Right forelimb (tissue), 1 donor: ENCODE data around the gene SPTBN4.
A peak's percentile ranks its signal among the peaks of the same experiment; 100 is the strongest.
"Not testable (repeated sequence)": the region's sequence is repeated elsewhere in the genome, so short reads cannot be mapped to it uniquely, and the experiment has no call there.

ENCODE experiments used
- DNase-seq: peaks from one replicate; pipeline ENCODE4 v3.0.0-alpha.2; 2018

SPTBN4 gene

DNA sequence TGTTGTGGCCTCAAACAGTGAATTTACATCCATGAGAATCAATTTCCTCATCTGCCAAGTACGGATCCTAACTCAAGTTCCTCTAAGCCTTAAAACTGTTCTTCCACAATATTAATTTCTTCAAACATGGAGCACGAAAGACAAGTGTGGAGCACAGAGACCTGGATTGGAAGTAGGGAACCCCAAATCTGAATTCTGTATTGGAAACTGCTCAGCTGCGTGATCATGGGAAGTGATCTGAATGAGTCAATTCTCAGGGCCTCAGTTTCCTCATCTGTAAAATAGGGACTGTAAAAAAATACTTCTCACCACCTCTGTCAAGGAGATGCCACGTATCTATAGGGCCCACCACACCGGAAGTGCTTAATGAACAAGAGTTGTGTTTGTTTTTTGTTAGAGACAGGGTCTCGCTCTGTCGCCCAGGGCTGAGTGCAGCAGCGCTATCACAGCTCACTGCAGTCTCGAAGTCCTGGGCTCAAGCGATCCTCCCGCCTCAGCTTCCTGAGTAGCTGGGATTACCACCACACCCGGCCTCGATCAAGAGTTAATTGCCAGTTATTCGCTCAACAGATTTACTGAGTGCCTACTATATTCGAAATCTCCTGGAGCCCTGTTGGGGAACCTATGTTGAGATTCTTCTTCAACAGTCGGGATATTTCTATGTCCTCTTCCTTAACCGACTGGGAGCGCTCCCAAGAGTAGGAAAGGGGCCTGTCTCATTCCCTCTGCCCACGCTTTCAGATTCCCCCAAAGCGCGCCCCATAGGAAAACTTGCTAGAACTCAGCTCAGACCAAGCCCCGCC lies 24.3 kb upstream of the SPTBN4 start:
- DNase-seq = no peak

DNA sequence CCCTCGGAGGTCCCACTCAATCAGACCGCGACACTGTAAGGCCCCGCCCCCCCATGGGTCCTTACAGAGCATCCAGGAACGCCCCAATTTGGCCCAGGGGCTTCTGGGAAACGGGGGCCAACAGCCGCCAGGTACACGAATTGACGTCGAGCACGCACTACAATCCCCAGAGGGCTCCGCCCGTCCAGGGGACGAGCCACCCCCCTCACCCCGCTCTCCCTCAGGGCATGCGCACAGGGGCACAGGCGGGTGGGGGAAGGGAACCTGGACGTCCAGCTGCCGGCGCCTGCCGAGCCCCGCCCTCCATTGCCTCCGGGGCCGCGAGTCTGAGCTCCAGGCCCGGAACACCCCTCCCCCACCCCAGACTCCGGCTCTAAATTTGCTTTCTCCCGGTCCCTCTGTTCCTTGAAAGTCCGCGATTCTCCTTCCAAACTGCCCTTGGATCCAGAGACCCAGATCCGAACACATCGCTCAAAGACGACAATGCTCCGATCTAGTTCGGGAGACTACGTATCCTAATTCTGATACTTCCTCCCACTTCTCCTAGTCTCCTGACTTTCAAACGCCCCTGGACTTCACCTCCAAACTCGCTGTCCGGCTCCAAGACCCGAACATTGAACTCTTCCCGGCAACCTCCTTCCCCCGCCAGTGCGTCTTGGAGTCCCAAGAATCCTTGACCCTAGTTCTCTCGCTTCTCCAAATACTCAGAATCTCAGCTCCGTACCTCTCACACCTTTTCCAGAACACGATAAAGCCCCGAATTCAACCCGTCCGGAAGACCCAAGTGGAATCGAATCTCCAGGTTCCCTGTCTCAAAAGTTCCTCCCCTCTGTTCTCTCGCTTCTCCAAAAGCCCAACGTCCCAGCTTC lies 23.4 kb upstream of the SPTBN4 start:
- peak; percentile 100 for DNase-seq

DNA sequence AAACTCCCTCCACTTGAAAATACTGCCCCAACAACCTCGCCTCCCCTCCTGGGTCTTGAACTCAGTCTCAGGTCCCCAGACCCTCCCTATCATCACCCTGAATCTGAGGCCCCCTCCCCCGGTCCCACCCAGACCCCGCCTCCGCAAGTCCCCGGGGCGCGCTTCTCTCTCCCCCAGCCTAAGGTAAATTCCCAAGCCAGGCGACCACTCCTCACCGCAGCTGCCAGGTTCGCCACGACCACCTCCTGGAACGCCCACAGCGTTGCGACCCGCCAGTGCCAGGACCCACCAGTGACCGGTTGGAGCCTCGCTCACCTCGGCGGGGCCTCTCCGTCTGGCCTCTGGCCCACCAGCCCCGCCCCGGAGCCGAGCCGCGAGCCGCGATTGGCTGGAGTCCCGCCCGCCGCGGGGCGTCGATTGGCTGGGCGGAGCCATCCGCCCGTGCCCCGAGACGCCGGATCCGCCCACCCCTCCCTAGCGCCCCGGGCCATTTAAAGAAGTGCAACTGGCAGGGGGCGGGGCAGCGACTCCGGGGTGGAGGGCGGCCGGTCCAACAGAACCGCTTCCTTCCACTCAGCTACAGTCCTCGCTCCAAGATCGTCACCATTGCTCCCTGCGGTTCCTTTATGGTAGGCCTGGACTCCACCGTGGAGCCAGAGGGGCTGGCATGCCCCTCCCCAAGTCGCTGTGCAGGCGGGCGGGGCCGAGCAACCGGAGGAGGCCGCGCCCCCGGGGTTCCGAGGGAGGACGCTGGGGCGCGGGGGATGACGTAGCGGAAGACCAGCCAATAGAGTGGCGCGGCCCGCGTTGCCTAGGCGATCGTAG lies 22.6 kb upstream of the SPTBN4 start, which contains the start of gene SERTAD3:
Gene SERTAD3 (minus strand): TSS at position 336 of the 825 bp plus-strand sequence. CDS start 2,255 bp downstream, outside the sequence.
- peak; percentile 99 for DNase-seq

DNA sequence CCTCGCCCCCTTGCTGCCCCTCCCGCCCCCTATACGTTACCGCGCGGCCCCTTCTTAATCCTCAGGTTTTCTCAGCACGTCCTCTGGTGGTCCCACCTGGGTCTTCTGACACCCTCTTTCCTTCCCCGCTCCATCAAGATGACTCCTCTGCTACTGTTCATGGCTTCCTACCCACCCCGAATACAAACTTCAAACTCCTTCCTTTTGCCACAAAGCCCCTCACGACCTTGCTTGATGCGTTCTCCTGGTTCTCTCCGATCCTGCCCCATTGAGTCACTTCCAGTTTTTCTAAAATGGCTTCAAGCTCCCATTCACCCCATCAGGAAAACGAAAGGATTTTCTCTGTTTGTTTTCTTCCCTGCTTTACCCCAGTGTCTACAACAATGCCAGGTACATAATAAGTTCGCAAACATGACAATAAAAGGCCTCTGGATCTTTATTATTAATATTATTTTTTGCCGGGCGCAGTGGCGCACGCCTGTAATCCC lies 21.9 kb upstream of the SPTBN4 start:
- DNase-seq = no peak

DNA sequence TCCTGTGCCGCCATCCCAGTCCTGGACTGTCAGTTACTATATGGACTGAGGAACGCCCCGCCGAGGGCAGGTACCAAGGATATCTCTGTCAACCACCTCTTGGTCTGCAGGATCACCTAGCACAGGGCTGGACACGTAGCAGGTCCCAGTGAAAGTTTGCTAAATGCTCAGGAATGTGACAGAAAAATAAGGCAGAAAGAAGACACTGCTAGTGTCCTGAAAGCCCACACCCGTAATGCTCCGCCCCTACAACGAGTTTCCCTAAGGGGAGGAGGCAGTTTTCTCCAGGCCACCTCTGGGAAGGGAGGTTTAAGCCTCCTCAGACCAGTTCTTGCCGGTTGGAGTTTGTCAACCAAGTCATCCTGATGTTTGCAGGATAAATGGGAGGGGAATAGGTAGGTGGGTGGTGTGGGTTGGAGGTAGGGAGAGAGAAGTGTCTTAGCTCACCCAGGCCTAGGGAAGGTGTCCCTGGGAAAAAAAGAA lies 21.0 kb upstream of the SPTBN4 start:
- DNase-seq = no peak

DNA sequence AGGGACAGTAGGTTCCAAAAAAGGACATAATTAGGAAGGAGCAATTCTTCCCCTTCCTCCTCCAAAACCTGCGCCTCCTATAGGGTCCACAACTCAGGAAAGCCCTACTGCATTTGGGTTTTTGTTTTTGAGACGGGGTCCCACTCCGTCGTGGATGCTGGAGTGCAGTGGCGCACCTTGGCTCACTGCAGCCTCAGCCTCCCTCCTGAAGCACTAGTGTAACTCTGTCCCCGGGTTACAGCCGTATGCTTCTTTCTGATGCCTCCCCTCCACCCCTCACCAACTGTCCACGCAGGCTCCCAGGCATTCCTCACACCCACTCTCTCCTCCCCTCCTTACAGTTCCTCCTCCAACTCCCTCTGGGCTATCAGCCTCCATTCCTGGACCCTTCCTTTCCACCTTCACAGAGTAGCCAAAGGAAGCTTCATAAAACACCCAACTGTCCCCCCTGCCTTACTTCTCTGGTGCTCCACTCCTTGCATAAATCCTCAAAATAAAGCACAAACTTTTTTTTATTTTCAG lies 20.5 kb upstream of the SPTBN4 start:
- DNase-seq = no peak

DNA sequence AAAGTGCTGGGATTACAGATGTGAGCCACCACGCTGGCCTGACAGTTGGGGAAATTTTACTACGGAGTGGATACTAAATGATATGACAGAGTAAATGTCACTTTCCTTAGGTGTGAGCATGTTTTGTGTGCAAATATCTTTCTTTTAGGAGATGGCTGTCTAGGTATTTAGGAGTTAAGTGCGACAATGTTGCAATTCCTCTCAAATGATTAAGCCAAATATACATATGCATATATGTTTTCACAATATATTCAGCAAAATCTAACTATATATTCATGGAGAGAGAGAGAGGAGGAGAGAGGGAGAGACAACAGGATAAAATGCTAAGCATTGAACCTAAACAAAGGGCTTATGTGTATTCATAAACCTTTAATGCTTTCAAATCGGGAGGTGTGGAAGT lies 17.3 kb upstream of the SPTBN4 start:
- no peak for DNase-seq

DNA sequence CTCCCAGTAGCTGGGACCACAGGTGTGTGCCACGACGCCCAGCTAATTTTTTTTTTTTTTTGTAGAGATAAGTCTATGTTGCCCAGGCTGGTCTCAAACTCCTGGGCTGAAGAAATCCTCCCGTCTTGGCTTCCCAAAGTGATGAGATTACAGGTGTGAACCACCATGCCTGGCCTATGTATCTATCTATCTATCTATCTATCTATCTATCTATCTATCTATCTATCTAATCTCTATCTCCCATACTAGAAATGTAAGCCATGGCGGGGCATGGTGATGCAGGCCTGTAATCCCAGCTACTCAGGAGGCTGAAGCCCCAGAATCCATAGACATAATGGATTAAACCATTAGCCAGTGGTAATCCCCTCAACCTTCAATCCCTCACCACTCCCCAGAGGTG lies 16.1 kb upstream of the SPTBN4 start:
- DNase-seq = no peak

DNA sequence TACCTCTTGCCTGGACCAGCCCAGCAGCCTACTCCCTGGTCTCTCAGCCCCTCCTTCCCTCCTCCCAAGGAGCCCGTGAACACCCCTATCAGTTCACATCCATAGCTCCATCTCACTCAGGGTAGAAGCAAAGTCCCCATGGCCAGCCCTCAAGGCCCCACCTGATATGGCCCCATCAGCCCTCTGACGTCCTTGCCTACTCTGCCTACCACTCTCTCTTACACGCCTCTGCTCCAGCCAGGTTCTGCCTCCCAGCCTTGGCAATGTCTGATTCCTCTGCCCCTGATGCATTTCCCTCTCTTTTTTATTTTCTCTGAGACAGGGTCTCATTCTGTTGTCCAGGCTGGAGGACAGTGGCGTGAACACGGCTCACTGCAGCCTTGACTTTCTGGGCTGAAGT lies 14.8 kb upstream of the SPTBN4 start:
- DNase-seq = no peak

DNA sequence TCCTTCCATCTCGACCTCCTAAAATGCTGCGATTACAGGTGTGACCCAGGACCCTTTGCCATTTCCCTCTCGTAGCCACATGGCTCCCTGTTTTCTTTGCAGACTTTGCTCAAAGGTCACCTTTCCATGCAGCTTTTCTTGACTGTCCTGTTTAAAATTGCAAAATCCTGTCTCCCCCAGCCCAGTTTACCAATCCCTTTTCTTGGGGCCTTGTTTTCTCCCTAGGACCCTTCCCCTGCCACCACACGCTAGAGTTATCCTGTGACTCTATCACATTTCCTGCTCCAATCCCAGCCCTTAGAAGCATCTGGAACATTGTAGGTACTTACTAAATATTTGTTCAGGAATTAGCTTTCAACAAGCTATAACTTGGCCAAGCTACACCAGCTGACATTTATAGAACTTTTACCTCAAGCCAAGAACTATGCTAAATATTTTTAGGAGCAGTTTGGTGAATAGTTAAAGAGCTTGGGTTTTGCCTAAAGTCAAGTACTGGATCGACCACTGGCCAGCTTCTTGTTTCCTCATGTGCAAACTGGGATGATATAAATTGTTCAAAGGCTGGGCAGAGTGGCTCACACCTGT lies 13.6 kb upstream of the SPTBN4 start:
- no peak for DNase-seq

DNA sequence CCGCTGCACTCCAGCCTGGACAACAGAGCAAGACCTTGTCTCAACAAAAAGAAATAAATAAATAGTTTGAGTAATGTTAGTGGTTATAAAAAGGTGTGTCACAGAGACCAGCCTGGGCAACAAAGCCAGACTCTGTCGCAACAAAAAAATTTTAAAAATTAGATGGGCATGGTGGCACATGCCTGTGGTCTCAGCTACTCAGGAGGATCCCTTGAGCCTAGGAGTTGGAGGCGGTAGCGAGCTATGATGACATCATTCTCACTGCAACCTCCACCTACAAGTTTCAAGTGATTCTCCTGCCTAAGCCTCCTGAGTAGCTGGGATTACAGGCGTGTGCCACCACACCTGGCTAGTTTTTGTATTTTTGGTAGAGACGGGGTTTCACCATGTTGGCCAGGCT lies 12.9 kb upstream of the SPTBN4 start:
- DNase-seq = not testable (repeated sequence)

DNA sequence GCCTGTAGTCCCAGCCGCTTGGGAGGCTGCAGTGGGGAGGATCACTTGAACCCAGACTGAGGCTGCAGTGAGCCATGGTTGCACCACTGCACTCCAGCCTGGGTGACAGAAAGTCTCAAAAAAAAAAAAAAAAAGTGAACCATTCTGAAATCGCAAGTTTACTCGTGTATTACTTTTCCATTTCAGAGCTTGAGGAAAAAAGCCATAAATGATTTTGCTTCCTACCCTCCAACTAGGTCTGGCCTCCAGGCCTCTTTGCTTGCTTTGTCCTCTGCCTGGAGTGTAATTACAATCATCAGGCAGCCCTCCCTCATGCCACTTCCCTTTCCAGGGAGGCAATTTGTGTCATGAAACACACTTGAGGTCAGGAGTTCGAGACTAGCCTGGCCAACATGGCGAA lies 9.8 kb upstream of the SPTBN4 start:
- DNase-seq = no peak

DNA sequence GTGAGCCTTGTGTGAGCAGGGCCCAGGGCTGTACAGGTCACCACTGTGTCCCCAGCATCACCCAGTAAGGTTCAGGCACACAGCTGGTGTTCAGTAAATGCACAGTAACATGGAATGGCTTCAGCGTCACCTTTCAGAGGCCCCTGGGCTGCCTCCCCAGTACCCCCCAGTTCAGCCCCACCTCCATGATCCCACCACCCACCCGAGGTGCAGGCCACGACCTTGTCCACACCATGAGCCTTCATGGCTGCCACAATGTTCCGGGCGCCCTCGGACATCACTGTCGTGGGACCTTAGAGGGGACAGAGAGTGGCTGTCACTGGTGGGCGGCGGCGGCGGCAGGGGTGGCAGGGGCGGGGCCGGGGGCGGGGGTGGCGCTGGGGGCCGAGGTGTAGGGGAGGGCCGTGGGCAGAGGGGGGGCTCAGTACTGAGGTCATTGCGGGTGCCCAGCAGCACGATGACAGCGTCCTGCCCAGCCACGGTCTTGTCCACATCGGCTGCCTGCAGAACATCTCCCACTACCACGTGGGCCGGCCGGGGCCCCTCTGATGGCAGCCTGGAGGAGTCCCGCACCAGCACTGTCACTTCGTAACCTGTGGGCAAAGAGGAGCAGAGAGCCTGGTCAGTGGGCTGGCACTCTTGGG lies 8.7 kb upstream of the SPTBN4 start:
- no peak for DNase-seq

DNA sequence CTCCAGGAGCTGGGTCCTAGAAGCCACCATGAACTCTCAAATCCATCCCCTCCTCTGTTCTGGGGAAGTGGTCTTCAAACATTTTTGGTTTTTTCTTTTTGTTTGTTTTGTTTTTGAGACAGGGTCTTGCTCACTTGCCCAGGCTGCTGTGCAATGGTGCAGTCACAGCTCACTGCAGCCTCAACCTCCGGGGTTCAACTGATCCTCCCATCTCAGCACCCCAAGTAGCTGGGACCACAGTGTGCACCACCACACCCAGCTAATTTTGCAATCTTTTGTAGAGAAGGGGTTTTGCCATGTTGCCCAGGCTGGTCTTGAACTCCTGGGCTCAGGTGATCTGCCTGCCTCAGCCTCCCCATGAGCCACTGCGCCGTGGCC lies 8.2 kb upstream of the SPTBN4 start:
- no peak for DNase-seq

DNA sequence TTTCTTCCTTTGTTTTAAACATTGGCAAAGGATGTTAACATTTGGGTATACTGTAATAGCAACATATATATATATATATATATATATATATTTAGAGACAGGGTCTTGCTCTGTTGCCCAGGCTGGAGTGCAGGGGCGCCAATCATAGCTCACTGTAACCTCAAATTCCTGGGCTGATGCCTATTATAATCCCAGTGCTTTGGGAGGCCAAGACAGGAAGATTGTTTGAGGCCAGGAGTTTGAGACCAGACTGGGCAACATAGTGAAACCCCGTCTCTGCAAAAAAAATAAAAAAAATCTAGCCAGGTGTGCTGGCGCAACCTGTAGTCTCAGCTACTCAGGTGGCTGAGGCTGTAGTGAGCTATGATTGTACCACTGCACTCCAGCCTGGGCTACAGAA lies 6.6 kb upstream of the SPTBN4 start:
- no peak for DNase-seq

DNA sequence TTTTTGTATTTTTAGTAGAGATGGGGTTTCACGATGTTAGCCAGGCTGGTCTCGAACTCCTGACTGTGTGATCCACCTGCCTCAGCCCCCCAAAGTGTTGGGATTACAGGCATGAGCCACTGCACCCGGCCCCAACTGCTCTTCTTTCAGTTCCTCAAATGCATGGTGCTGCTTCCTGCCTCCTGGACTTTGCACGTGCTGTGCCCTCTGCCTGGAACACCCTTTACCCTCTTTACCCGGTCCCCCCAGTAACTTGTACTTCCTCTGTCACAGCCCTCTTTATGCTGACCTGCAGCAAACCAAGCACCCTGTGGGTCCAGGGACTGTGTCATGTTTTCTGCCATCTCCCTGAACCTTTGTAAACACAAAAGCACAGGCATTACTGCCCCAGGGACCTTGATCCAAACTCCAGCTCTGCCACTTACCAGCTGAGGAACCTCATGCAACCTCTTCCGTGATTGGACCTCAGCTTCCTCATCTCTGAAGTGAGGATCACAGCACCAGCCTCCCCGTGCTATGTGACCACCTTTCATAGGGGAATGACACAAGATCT lies 5.1 kb upstream of the SPTBN4 start:
- no peak for DNase-seq

DNA sequence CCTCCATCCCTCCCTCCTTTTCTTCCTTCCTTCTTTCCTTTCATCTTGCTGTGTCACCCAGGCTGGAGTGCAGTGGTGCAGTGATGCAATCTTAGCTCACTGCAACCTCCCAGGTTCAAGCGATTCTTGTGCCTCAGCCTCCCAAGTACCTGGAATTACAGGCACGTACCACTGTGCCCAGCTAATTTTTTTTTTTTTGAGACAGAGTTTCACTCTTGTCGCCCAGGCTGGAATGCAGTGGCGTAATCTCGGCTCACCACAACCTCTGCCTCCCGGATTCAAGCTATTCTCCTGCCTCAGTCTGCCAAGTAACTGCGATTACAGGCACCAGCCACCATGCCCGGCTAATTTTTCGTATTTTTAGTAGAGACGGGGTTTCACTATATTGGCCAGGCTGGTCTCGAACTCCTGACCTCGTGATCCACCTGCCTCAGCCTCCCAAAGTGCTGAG lies 3.2 kb upstream of the SPTBN4 start:
- DNase-seq = not testable (repeated sequence)

DNA sequence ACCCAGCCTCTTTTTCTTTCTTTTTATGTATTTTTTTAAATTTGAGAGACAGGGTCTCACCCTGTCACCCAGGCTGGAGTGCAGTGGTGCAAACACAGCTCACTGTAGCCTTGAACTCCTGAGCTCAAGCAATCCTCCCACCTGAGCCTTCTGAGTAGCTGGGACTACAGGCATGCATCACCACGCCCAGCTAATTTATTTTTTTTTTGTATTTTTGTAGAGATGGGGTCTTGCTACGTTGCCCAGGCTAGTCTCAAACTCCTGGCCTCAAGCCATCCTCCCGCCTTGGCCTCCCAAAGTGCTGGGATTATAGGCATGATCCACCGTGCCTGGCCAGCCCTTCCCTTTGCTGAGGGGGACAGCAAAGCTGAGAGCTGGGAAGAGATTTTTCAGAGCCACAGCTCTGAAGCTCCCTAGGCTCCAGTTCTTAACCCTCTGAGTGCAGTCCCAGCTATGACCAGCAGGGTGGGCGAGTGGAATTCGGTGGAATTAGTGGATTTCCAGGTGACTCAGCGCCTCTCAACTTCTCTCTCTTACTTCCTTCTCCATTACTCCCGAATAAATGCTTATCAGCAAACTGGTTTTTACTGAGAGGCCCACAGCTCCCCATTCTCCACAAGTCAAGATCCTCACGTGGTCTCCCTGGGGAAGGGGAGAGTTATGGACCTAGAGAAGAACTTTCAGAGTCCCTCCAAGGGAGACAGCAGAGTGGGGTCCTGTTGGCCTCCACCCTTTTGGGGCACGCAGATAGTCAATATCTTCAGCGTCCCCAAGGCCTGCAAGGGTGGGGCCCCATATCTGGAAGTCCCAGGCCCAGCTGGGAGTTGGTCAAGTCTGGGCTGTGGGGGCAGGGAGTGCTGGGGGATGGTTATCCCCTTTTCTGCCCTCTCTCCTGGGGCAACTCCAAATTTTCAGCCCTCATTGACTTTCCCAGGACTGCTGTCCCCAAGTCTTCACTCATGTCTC lies 2.5 kb upstream of the SPTBN4 start:
- DNase-seq = peak; percentile 79

DNA sequence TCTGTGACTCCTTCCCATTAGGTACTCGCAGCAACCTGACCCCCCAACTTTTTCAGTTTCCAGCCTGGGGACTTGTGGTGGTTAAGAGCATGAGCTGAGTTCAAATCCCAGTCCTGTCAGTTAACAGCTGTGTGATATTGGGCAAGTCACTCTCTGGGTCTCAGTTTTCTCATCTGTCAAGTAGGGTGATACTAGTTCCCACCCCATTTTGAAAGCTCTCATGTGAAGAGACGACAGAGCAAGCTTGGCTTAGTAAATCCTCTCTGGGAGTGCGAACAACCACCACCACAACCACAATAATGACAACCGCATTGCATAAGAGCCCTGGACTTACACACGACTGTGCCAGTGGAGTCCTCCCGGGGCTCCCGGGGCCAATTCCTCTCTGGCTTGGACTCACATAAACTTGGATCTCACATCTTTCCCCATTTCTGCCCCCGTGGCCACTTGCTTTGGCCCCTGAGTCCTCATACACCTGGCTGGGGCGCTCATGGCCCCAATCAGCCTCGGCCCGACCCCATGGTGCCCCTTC lies 1.7 kb upstream of the SPTBN4 start:
- no peak for DNase-seq
